Measurements from ENCODE around the gene LBHD2. TPM values are rescaled to one million over a fixed set of nuclear protein-coding genes. Genes with fewer than 3 reads are reported as not detected.

The LBHD2 gene
- total RNA-seq, 1 donor from 2014 or later, result not detected

- no peak for DNase-seq (ENCODE audit: low read depth in 2 of 2)
Observed at GRCh38 chr14:103068351-103069073, 15.5 kb upstream of the LBHD2 start.

DNA sequence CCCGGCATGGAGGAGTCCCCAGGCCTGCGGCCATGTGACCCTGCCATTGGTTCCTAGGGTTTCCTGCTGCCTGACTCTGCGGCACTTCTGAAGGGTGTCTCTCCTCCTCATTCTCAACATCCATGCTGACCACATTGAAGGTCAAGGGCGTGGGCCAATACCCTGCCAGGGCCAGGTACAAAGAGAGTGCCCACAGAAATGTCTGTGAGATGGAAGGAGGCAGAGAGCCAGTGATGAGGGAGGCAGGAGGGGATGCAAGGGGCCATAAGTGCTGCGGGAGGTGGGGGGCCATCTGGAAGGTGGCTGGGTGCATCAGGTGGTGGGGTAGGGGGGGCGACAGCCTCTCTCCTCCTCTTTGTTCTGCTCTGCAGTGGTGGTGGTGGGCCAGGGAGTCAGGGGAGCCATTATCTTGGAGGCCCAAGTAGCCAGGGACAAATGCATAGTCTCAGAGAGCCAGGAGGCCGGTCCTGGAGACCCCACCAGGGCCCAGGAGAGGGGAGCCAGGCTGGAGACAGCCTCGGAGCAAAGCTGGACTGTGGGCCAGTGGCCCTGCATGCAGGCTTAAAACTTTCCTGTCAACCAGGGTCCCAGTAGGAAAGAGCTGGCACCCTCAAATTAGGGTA is 13.6 kb upstream of the LBHD2 start:
- DNase-seq (ENCODE audit: low read depth in 2 of 2), result no peak

GRCh38 chr14:103070971-103071542 is 13.0 kb upstream of the LBHD2 start:
- no peak for DNase-seq (ENCODE audit: low read depth in 2 of 2)

DNA sequence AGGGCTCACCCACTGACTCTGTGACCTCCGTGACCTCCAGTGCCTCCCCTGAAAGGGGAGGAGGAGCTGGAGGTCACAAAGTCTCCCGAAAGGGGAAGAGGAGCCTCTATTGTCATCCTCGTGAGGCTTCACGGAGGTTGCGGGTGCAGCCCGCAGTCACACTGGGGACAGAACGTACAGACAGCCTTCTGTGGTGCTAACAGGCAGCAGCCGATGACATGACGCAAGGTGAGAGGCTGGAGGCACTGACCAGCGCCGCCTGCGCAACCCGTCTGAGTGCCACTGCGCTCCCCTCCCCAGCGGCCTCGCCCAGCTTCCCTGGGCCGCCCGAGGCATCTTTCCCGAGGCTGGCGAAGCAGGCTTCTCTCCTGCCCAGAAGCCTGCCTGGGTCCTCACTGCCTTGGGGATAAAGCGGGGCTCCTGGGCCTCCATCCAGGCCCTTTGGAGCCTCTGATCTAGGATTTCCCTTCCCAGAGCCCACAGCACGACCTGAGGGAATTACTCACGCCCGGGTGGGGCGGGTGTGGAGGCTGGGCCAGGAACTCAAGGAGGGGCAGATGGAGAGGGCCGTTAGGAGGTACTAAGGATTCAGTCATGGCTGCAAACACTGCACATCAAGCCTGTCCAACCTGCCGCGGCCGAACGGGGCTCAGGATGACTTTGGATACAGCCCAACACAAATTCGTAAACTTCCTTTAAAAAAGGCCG is 12.3 kb upstream of the LBHD2 start:
- DNase-seq (ENCODE audit: low read depth in 2 of 2), result peak in 1 of 2 donors; percentile 25

DNA sequence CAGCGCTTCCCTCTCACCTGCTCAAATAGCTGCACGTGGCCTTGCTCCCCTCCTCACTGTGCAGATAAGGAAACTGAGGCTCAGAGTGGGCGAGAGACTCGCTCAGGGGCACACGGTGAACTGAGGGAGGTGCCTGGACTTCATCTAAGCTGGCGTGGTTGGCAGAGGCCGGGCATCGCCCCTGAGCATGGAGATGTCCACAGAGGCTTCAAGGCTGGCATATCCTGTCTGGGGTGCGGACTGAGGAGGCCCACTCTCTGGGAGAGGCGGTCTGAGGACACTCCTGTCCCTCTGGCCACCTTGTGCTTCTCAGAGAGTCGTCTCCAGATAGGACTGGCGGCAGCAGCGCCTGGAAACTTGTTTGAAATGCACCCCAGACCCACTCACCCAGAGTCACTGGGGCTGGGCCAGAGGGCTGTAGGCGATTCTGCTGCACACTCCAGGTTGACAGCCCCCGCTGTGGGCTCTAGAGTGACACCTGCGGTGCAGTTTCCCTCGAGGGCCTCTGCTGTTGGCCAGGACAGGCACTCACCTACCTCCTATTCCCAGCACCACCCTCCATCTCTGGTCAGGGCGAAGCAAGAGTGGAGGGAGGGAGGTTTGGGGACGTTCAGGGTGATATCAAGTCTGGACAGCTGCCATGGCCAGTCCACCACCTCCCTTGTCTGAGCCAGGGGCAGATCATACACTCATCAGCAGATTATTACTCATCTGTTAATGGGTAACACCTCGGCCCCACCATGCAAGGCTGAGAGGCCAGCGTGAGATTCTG is 11.2 kb upstream of the LBHD2 start:
- no peak for DNase-seq (ENCODE audit: low read depth in 2 of 2)

- DNase-seq (ENCODE audit: low read depth in 2 of 2), result no peak
Observed at GRCh38 chr14:103073367-103073875, 10.6 kb upstream of the LBHD2 start.

DNA sequence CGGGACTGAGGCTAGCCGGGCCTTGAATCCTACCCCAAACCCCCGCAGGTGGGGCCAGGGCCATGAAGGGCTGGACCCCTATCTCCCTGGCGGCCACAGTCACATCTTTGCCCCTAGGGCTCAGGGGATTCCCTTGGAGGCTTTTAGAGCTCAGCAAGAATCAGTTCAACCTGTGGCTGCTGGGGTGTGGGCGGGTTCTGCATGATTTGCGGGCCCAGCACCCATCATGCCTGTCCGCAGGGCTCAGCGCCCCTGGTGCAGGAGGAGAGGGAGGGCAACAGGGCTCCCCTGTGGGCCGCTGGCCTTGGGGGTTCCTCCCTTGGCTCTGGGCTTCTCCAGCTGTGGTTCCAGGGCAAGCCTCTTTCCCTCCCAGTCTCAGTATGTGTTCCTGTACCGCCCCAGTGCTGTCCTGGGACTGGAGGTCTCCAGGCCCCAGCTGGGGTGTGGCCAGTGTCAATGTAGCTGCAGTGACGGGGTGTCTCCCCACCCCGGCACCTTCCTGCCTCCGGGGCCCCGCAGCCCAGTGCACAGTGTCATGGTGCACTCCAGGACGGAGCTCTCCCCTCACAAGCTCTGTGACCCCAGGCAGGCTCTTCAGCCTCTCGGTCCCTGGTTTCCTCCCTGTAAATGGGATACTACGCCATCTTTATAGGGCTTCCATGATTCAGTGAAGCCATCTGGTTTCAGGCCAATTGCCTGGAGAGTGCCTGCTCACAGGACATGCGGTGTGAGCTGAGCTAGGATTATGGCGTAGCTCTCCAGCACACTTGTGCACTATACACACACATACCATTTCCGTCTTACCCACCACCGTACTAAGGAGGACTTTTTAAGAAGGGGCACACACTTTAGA is 9.9 kb upstream of the LBHD2 start:
- DNase-seq (ENCODE audit: low read depth in 2 of 2), result no peak

- DNase-seq (ENCODE audit: low read depth in 2 of 2), result peak in 1 of 2 donors; percentile 42
Observed at GRCh38 chr14:103074729-103075367, 9.2 kb upstream of the LBHD2 start.

DNA sequence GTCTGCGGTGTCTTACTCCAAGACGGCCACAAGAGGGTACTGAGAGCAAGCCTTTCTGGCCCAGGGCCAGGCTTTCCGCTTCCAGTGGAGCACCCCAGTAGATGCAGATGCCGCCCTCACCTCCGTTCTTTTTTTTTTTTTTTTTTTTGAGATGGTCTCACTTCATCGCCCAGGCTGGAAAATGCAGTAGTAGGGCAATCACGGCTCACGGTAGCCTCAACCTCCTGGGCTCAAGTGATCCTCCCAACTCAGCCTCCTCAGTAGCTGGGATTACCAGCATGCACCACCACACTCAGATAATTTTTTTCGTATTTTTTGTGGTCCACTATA is 5.6 kb upstream of the LBHD2 start:
- DNase-seq (ENCODE audit: low read depth in 2 of 2), result peak; percentile 31 to 78

- no peak for DNase-seq (ENCODE audit: low read depth in 2 of 2)
Observed at GRCh38 chr14:103078860-103079587, 5.0 kb upstream of the LBHD2 start.

GRCh38 chr14:103081951-103082350 is 2.1 kb upstream of the LBHD2 start:
- DNase-seq (ENCODE audit: low read depth in 2 of 2), result no peak

DNA sequence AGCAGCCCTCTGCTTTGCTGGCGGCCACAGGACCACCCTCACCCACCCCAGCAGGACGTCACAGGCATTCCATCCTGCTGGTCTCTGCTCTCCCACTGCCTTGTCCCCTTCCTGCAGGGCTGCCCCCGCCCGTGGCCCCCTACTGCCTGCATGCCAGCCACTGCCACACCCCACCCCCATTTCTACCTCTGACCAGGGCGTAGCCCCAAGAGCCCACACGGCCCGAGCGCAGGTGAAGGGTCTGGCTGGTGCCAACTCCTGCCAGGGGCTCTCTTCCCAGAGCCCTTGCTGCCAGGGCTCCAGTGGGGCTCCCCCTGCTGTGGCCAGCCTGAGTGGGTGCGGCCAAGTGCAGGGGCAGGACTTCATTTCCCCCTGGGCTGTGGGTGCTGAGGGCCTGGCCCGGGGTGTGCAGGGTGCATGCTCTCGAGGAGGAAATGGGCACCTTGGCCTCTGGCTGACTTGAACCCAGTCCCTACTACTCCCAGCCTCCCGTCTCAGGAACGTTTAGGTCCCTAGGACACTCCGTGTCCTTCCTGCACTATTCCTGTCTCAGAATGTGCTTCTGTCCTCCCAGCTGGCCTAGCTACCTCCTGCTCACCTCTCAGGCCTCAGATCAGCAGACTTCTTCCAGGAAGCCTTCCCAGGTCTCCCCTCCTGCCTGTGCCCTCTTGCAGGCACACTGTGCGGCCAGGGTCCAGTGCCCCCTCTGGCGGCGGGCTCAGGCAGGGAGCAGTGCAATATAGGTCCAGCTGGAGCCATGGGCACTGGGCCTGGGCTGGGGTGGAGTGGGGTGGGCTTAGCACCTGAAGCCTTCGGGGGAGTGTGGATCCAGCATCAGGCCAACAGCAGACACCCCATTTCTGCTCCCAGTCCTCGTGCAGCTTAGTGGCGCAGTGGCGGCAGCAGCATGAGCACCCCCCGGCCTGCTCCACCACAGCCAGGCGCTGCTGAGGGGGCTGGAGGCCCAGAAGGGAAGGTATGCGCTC is 1.4 kb downstream of the LBHD2 start:
- DNase-seq (ENCODE audit: low read depth in 2 of 2), result no peak

DNA sequence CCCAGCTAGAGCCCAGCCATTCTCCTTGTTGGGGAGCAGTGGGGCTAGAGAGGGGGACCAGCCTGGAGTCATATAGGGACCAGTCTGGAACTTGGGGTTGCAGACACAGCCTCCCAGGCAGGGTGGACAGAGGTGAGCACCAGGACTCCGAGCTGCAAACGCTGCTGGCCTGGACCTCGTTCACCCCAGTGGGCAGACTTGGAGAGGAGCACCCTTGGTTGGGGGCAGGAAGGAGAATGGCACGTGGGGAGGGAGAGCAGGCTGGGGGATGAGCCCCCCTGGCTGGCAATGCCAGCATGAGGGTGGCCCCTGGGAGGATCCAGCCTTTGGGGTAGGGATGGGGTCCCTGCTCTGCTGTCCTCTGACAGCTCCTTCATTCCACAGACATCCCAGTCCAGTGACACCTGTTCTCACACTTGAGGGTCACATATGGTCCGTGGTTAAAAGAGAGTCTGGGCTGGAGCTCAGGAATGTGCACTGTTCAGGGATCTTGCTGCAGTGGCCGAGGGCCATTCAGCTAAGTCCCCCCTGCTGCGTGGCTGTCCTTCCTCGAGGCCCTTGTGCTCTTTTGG is 2.8 kb downstream of the LBHD2 start:
- DNase-seq (ENCODE audit: low read depth in 2 of 2), result no peak

- no peak for DNase-seq (ENCODE audit: low read depth in 2 of 2)
Observed at GRCh38 chr14:103087343-103087835, 3.4 kb downstream of the LBHD2 start.

- no peak for DNase-seq (ENCODE audit: low read depth in 2 of 2)
Observed at GRCh38 chr14:103088921-103089320, 4.9 kb downstream of the LBHD2 start.

DNA sequence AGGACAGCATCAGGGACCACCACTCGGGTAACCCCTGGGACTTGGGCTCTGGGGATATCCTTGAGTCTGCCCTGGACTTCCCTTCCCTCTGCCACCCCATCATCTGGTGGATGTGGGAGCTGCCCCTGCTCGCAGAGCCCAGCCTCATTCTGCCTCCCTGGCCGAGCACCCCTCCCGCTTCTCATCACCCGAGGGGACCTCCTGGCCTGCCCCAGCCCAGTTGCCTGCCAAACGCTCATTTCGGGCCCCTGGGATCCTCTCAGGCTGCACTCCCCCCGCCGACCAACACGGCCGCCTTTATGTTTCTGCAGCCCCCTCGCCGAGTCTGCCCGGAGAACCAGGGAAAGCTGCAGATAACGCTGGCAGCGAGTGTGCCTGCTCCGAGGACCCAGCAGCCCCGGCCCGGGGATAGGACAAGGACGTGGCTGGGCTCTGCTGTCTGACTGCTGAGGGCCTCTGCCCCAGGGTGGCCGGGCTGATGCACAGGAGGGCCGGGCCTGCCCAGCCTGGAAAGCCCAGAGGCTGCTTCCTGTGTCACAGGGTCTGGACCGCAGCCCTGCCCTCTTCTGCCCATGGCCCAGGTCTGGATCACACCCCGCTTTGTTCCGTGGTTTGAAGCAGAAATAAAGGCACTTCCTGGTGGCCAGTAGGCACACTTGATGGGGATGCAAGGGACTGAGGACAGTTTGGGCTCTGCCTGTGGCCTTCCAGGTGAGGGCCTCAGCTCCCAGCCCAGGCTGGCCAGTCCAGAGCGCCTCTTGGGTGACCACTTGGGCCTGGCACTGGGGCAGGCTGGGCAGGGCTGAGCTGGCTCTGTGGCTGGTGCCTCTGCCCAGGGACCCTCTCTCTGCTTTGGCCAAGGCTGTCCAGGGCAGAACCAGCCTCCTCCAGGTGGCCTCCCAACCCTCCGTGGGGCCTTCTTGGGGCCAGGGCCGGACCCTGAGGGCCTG is 5.7 kb downstream of the LBHD2 start:
- DNase-seq (ENCODE audit: low read depth in 2 of 2), result no peak

Measured in dermis microvascular lymphatic vessel endothelial cell (primary cell).